Heart left ventricle (tissue), 16 donors: ENCODE results near the gene MFNG. TPM values are rescaled to one million over a fixed set of nuclear protein-coding genes. Genes with fewer than 3 reads are reported as not detected.
A peak's percentile ranks its signal among the peaks of the same experiment; 100 is the strongest.

Experiments
- ATAC-seq, 4 donors: fragments of 200-7000 bp; cut with Tn5 transposase; one replicate each; pipeline ENCODE4 v1.9.1; 2020 to 2022; ENCODE audit warnings: moderate library complexity in 4 of 4, mild to moderate bottlenecking in 3 of 4, moderate number of reproducible peaks in 1 of 4
- DNase-seq, 5 donors: peaks; one replicate each; pipeline ENCODE4 v3.0.0-alpha.2; 2020
- H3K27ac ChIP-seq, 12 donors: fragments of 200-600 bp; sonication (generic) in 4 of 12; one replicate each; pipeline versions ENCODE4 v1.5.0 to v1.8.0; 2016 to 2022; ENCODE audit warnings: mild to moderate bottlenecking in 2 of 12
- H3K27me3 ChIP-seq, 9 donors: fragments of 200-600 bp; sonication (generic) in 2 of 9; one replicate each; pipeline versions ENCODE4 v1.5.1 to v1.8.0; 2016 to 2022; ENCODE audit warnings: mild to moderate bottlenecking in 3 of 9
- H3K36me3 ChIP-seq, 9 donors: fragments of 200-600 bp; sonication (generic) in 2 of 9; one replicate each; pipeline versions ENCODE4 v1.5.0 to v1.8.0; 2018 to 2022; ENCODE audit warnings: mild to moderate bottlenecking in 2 of 9
- H3K4me1 ChIP-seq, 12 donors: fragments of 200-600 bp; sonication (generic) in 4 of 12; one replicate each; pipeline versions ENCODE4 v1.5.0 to v1.8.0; 2016 to 2022; ENCODE audit warnings: mild to moderate bottlenecking in 3 of 12
- H3K4me3 ChIP-seq, 12 donors: fragments of 200-600 bp; sonication (generic) in 4 of 12; one replicate each; pipeline versions ENCODE4 v1.5.0 to v1.8.0; 2017 to 2022; ENCODE audit warnings: mild to moderate bottlenecking in 9 of 12, moderate library complexity in 4 of 12
- H3K9me3 ChIP-seq, 12 donors: fragments of 200-600 bp; sonication (generic) in 4 of 12; one replicate each; pipeline versions ENCODE4 v1.5.0 to v1.8.0; 2016 to 2022; ENCODE audit warnings: mild to moderate bottlenecking in 1 of 12
- CTCF ChIP-seq, 12 donors: fragments of 200-600 bp; sonication (generic) in 4 of 12; IDR thresholded peaks; one replicate each; pipeline versions ENCODE4 v1.5.0 to v1.8.0; 2018 to 2022; ENCODE audit warnings: antibody characterized with exemption in 12 of 12, mild to moderate bottlenecking in 5 of 12
- POLR2A ChIP-seq, 2 donors: fragments of 450-650 bp; IDR thresholded peaks; one replicate each; pipeline ENCODE4 v1.6.1; 2017; ENCODE audit warnings: antibody characterized with exemption in 2 of 2, mild to moderate bottlenecking in 2 of 2, moderate library complexity in 2 of 2
- WGBS, 4 donors: extraction: QIAGEN DNeasy Blood & Tissue Kit in 2 of 4; methylation state at CpG; one replicate each; pipeline versions ENCODE4 v1.1.5 to v1.1.7; 2013 to 2018; 5-methylcytosine and 5-hydroxymethylcytosine counted together
- intact Hi-C, 10 donors: fragments of 100-400 bp; cut with DNase I; formaldehyde crosslinking; loops; one replicate each; pipeline versions ENCODE4 v1.11.1 to v1.14.2; 2022
- long read RNA-seq, 3 donors: library from polyadenylated mRNA; unstranded; transcript quantifications; one replicate each; pipeline ENCODE4 v2.0.0, GENCODE V29; 2020 to 2021
- polyA plus RNA-seq, 2 donors: library from polyadenylated mRNA; stranded (reverse); fragments of 200-250 nt; gene quantifications; one replicate each; pipeline ENCODE4 v1.2.3, GENCODE V29; 2013
- total RNA-seq, 9 donors: library from RNA; depleted of rRNA in 2 of 9; stranded (reverse); fragments of >200 nt in 2 of 9; fragmentation: NEBNext Ultra II Directional in 3 of 9; extraction: Animal tissue kit (Norgen Biotek cat#: 25700) in 3 of 9; gene quantifications; one replicate each; pipeline versions ENCODE4 v1.1.0 to v1.2.4, GENCODE V29; 2016 to 2023
- donor health status: ischemic (EF 13 %, LVEDD 7.1; RV severe dilation, severe dysfunction).
- donor health status: healthy with polysubstance abuse.
- donor health status: DM: no; HTN: yes; CAD: no.
- donor health status: DM: no; HTN: no; CAD: no.
- donor health status: ischemic (EF 25% LVEDD 6.9; RV normal size, moderate dysfunction).
- donor health status: ischemic (EF 25% LVEDD 5.7; RV mildly dilated, moderate dysfunction).
- donor health status: healthy.
- donor health status: DM: yes; HTN: yes; CAD: no.
- donor health status: ischemic (EF 35%, LVEDD 5.7; RV mildly dilated, moderate dysfunction).
- donor health status: nonischemic (EF 11% LVEDD 7.7; RV severe dilation, severe dysfunction).
- donor health status: DM: yes; HTN: yes; CAD: no.
- donor health status: PGD.
- donor health status: ischemic (EF 29% LVEDD 5.4; RV normal size, mild dysfunction).
- donor health status: nonischemic (EF 23%, LVEDD 6.1; RV moderate dilation, normal function).

Gene MFNG
- 10 to 100 TPM in 4 of 9 donors, 1 to 10 TPM in 5; 5.8 to 25.6 (median 9.6) TPM for total RNA-seq
- polyA plus RNA-seq = 10 to 100 TPM in 1 of 2 donors, 1 to 10 TPM in 1; 7.1 to 16.3 TPM
- long read RNA-seq, donor 1, transcript MFNG-201 (8 exons, 2,088 nt) = major isoform, 13 of 15 reads
- long read RNA-seq, donor 1, partial matches to known transcripts = 2 of 15 reads
- long read RNA-seq, donor 1, other reads (novel, unspliced or antisense) = 0 of 15 reads
- long read RNA-seq, donor 2, transcript MFNG-201 (8 exons, 2,088 nt) = major isoform, 30 of 38 reads
- long read RNA-seq, donor 2, partial matches to known transcripts = 2 of 38 reads
- long read RNA-seq, donor 2, other reads (novel, unspliced or antisense) = 5 of 38 reads
- long read RNA-seq, donor 3, transcript MFNG-201 (8 exons, 2,088 nt) = major isoform, 9 of 10 reads
- long read RNA-seq, donor 3, partial matches to known transcripts = 0 of 10 reads
- long read RNA-seq, donor 3, other reads (novel, unspliced or antisense) = 1 of 10 reads

GRCh38 chr22:37486224-37486845, at the start of gene MFNG:
MFNG (minus strand) TSS chr22:37486384; CDS start chr22:37486177, 207 bp downstream.
- WGBS, 4 donors = 3 to 5% (median 5%) methylated on average over 21 to 24 of the region's 24 CpGs

GRCh38 chr22:37535159-37535558, 49.0 kb upstream of the MFNG start:
- TF ChIP-seq POLR2A (IDR thresholded peaks at IDR 0.05) = no peak
- no peak for TF ChIP-seq CTCF (IDR thresholded peaks at IDR 0.05)
- intact Hi-C loops = loop anchor here in 4 of 10 donors (5.0 kb wide), 1 partner anchor 37 kb away; no protein-coding TSS in a partner anchor
- ATAC-seq = no peak

More at GRCh38 chr22:37486224-37486845, at the start of gene MFNG:
- DNase-seq (peak; percentile 75 to 90 (median 79)), ATAC-seq (peak; percentile 44 to 78 (median 75))
- peaks cover 0 to 8% (median 0%) of the 10 kb centered on the region in 9 donors for H3K36me3 ChIP-seq
- no peaks in the 10 kb centered on the region for H3K9me3 ChIP-seq
- H3K27me3 ChIP-seq = peaks cover 0 to 18% (median 0%) of the 10 kb centered on the region in 9 donors
- peak within 1 kb of the TSS; percentile 7 to 77 (median 52) for H3K4me3 ChIP-seq
- intact Hi-C loops = loop anchor here in 1 of 10 donors (5.0 kb wide), 1 partner anchor 49 kb away; no protein-coding TSS in a partner anchor
- peak within 1 kb of the TSS; percentile 55 to 97 (median 84) for H3K27ac ChIP-seq
- TF ChIP-seq POLR2A (IDR thresholded peaks at IDR 0.05) = peak in 1 of 2 donors; percentile 56
- no peak for TF ChIP-seq CTCF (IDR thresholded peaks at IDR 0.05)
- peaks cover 0 to 40% (median 17%) of the 10 kb centered on the region in 12 donors for H3K4me1 ChIP-seq

GRCh38 chr22:37534445-37534844, 48.3 kb upstream of the MFNG start:
- no peak for DNase-seq
- peaks cover 0 to 23% (median 4%) of the 10 kb centered on the region in 12 donors for H3K4me1 ChIP-seq
- H3K4me3 ChIP-seq = no peak overlapping the region
- no peaks in the 10 kb centered on the region for H3K27me3 ChIP-seq
- no peaks in the 10 kb centered on the region for H3K36me3 ChIP-seq
- intact Hi-C loops = loop anchor here in 1 of 10 donors (5.0 kb wide), 1 partner anchor 33 kb away; no protein-coding TSS in a partner anchor
- 92 to 97% (median 95%) methylated on average over 3 of the region's 3 CpGs for whole genome bisulfite sequencing, 4 donors
- H3K27ac ChIP-seq = no peak overlapping the region
- no peak for ATAC-seq
- H3K9me3 ChIP-seq = no peaks in the 10 kb centered on the region
- TF ChIP-seq CTCF (IDR thresholded peaks at IDR 0.05) (no peak), POLR2A (IDR thresholded peaks at IDR 0.05) (no peak)

More at GRCh38 chr22:37535159-37535558, 49.0 kb upstream of the MFNG start:
- Histone ChIP-seq H3K4me1 (peaks cover 0 to 23% (median 4%) of the 10 kb centered on the region in 12 donors), H3K36me3 (no peaks in the 10 kb centered on the region), H3K4me3 (no peak overlapping the region), H3K9me3 (no peaks in the 10 kb centered on the region), H3K27ac (no peak overlapping the region), H3K27me3 (no peaks in the 10 kb centered on the region)
- 93 to 96% (median 95%) methylated on average over 6 of the region's 6 CpGs for WGBS, 4 donors
- DNase-seq = no peak
